Measurements from ENCODE around the gene ANKRD16.
"Not testable (repeated sequence)": the region's sequence is repeated elsewhere in the genome, so short reads cannot be mapped to it uniquely, and the experiment has no call there.

Gene ANKRD16

DNA sequence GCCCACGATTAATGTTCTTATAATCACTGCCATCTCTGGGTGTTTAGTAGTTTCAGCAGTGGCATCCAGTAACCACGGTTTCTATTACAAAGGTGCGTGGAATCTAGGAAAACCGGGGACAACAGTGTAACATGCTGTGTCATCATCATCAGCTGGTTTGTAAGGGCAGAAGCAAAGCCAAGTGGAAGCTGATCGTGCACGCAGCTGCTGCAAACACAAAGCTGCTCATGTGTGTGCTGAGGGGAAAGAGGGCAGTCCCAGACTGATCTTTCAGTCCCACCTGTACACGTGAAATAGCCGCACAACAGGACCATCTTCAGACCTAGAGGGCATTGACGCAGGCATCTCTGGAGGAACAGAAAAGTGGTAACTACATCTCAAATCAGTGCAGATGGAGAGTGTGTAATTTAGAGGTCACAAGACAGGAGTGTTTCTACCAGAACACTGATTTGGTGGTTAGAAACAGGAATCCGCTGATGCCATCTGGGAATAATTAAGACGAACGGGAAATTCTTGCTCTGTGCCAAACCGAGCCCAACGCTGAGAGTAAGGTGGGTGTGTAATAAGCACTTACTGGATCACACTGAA is 13.4 kb downstream of the ANKRD16 start:
- no peak for DNase-seq (ENCODE audit: low read depth, low spot score)

DNA sequence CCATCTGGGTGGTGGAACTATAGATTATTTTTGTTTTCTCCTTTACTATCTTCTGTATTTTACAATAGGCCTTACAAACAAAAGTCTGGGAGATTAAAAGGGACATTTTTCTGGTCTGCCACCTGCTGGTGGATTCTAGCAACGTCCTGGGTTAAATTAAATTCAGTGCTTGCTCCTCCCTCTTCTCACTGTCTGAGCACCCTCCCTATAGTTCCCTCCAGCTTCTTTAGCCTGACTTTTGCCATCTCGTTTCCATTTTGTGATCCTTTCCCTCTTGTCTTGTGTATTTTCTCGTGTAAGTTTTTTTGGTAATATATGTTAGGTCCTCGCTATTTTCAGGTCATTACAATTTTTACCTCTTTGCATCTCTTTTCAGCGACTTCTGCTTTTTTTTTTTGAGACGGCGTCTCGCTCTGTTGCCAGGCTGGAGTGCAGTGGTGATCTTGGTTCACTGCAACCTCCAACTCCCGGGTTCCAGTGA is 16.1 kb downstream of the ANKRD16 start:
- DNase-seq (ENCODE audit: low read depth, low spot score): peak; percentile 84

DNA sequence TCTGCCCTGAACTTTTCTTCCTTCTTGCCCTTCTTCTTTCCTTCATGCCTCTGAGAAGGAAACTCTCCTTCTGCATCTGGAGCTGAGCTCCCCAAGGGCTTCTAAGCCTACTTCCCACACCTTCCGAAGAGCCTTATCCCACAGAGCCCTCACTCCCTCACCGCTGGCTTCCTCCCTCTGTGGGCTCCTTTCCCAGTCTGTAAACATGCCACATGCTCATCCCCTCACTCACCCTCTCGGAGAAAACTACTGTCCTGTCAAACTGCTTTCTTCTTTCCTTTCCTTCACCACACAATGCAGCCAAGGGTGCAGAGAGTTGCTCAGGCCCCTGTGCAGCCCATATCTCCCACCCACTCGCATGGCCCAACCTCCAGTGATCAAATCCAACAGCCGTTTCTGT is 18.1 kb downstream of the ANKRD16 start:
- DNase-seq (ENCODE audit: low read depth, low spot score): no peak

DNA sequence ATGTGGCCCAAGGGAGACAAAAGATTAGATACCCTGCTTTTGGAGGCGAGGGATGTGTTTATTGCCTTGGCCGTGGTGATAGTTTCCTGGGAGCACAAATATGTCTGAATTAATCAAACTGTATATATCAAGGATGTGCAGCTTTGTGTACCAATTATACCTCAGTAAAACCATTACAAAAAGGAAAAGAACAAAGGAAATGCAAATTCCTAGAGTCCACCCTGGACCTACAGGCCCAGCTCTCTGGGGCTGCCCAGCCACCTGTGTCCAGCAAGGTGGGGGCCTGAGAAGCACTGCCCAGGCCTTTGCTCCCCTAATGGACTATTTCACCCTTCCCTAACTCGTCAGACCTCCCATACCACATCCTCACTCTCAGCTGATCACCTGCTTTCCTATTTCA is 20.5 kb downstream of the ANKRD16 start:
- no peak for DNase-seq (ENCODE audit: low read depth, low spot score)

DNA sequence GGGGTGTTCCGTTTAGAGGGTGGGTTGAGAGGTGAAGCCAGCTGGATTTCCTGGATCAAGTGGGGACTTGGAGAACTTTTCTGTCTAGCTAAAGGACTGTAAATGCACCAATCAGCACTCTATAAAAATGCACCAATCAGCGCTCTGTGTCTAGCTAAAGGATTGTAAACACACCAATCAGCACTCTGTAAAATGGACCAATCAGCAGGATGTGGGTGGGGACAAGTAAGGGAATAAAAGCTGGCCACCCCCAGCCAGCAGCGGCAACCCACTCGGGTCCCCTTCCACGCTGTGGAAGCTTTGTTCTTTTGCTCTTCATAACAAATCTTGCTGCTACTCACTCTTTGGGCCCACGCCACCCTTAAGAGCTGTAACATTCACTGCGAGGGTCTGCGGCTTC is 21.3 kb downstream of the ANKRD16 start:
- DNase-seq (ENCODE audit: low read depth, low spot score): not testable (repeated sequence)

DNA sequence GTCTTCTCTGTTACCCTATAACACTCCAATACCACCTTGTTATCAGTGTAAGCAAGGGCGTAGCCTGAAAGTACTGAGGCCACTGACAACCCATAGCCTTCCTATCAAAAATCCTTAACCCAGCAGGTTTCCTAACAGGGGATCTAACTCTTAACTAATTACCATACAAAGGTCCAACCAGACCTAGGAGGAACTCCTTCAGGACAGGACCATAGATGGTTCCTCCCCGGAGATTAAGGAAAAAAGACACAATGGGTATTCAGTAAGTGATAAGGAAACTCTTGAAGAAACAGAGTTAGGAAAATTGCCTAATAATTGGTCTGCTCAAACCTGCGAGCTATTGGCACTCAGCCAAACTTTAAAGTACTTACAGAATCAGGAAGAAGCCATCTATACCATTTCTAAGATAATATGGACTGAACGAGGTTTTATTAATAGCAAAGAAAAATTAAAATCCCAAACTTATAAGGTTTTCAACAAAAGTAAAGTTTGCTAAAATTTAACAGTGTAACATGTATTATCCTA is 22.5 kb downstream of the ANKRD16 start:
- DNase-seq (ENCODE audit: low read depth, low spot score): not testable (repeated sequence)

DNA sequence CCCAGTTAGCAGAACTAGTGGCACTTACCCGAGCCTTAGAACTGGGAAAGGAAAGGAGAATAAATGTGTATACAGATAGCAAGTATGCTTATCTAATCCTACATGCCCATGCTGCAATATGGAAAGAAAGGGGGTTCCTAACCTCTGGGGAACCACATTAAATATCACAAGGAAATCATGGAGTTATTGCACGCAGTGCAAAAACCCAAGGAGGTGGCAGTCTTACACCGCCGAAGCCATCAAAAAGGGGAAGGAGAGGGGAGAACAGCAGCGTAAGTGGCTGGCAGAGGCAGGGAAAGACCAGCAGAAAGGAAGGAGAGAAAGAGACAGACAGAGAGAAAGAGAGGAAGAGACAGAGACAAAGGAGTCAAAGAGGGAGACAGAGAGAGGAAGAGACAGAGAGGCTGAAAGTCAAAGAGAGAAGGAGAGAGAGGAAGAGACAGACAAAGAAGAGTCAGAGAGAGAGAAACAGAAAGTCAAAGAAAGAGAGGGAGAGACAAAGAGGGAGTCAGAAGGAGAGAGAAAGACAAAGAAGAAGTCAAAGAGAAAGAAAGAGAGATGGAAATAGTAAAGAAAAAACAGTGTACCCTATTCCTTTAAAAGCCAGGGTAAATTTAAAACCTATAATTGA is 23.1 kb downstream of the ANKRD16 start:
- not testable (repeated sequence) for DNase-seq (ENCODE audit: low read depth, low spot score)

DNA sequence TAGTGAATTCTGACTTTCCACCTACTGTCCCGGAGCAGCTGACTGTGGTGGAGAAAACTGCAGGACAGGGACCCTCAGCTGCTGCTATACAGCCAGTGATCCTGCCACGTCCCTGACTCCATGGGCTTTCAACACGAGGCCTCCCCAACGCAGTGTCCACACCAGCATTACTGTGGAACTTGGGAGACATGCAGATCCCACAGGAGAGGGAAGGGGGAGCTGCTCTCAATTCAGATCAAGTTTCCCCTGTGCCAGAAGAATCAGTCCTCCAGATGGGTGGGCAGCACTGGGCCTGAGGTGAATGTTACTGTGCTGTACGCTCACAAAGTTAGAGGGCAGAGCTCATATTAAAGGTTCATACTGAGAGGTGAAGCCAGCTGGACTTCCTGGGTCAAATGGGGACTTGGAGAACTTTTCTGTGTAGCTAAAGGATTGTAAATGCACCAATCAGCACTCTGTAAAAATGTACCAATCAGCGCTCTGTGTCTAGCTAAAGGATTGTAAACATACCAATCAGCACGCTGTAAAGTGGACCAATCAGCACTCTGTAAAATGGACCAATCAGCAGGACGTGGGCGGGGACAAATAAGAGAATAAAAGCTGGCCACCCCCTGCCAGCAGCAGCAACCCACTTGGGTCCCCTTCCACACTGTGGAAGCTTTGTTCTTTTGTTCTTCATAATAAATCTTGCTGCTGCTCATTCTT is 26.6 kb downstream of the ANKRD16 start:
- DNase-seq (ENCODE audit: low read depth, low spot score): not testable (repeated sequence)

DNA sequence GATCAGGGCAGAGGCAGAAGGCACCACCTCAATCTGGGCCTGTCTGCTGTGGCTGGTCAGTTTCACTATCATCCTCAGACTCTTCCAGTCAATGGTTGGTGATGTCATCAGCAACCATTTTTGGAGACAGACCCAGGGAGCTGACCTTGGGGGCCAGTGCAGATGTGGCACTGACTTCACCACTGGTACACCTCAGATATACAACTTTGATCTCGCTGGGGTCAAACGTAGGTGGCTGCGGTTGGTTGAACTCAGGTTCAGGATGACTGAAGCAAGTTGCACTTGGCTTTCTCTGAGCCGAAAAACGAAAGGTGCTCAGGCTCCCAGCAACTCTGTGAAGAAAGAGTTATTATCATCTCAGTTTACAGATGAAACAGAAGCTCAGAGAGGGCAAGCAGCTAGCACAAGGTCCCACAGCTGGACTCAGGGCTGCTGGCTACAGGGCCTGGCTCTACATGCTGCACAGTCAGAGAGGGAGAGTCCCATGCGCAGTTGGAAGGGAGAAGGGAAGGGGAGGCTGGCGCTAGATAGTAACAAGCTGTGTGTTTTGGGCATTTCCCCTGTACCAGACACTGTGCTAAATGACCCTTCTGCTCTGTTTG is 27.2 kb downstream of the ANKRD16 start:
- DNase-seq (ENCODE audit: low read depth, low spot score): no peak

DNA sequence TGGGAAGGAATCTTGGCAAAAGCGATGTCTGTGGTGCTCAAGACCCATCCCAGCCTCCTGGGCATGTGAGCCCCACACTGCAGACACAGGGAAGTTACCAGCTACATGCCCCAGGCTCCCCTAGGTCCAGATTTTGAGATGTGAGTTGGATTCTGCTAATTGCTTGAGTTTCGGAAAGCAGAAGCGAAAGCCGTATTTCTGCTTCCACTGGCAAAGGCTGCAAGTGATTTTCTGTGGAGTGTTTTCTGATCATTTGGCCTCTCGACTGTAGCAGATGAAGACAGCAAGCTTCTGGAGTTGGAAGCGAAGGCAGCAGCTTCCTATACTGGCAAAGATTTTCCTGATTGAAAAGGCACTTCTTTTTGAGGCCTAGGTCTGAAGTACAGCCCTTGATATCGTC is 29.6 kb downstream of the ANKRD16 start:
- DNase-seq (ENCODE audit: low read depth, low spot score): no peak

DNA sequence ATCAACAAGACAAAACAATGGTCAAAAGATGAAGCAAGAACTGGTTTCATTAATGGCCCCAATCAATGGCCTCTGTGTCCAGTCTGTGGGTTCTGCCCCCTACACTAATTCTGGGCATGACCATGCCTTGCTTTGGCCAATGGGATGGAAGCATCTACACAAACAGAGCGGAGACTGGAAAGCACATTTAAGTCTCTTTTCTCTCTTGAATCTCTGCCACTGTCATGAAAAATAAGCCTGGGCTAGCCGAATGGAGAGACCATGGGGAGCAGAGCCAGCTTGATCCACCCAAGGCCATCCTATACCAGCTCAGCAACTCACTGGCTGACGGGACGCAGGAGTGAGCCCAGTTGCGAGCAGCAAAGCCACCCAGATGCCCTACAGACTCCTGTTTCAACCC is 30.9 kb downstream of the ANKRD16 start:
- DNase-seq (ENCODE audit: low read depth, low spot score): no peak

DNA sequence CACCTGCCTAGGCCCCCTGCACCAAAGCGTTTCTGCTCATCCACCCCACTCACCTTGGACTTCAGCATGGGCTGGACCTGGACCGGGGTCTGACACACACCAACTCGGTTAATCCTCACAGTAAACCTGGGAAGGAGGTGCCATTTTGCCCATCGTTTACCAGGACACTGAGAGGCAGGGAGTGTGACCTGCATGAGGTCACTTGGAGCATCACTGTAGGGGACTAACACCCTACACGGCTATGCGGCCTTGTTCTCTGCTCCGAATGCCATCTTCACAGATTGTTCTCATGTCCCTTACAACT is 33.0 kb downstream of the ANKRD16 start:
- DNase-seq (ENCODE audit: low read depth, low spot score): no peak

DNA sequence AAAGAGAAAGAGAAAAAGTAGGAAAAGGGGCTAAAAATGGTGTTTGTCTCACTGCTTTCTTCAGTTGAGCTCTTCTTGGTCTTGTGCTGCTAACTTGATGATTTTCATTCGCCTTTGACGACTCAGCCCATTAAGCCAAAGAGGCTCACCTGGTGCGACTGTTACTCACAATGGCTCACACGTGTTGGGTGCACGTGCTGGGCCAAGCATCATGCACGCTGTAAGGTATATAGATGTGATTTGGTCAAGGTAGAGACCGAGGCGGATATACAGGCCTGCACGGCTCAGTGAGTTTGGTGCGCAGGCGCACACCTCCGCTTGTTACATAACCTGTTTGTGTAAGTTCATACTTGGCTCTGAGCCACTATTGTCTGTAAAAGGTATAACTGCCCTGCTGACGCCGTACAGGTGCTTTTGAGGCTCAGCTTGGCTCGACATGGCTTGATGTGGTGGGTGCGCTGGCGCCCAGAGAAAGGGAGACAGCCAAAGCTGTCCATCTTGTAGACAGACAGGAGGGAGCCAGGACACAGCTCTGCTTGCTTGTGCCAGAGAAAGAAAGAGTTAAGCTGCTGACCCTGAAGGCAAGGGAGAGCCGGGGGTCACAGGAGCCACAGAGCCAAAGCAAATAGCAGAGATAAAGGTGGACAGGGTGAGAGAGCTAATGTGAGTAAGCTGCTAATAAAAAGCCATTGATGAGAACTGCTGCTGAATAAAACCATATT is 33.6 kb downstream of the ANKRD16 start:
- DNase-seq (ENCODE audit: low read depth, low spot score): no peak

DNA sequence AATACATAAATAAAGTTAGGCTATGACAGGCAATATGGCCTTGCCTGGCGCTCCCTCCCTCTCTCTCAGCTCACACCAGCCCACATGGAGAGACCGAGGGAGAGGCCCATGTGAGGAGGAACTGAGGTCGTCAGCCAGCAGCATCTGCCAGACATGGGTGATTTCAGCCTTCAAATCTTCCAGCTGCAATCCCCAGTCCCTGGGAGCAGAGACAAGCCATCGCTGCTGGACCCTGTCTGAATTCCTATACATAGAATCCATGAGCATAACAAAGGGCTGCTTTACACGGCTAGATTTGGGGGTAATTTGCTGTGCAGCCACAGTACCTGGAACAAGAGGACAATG is 35.6 kb downstream of the ANKRD16 start:
- peak; percentile 27 for DNase-seq (ENCODE audit: low read depth, low spot score)

DNA sequence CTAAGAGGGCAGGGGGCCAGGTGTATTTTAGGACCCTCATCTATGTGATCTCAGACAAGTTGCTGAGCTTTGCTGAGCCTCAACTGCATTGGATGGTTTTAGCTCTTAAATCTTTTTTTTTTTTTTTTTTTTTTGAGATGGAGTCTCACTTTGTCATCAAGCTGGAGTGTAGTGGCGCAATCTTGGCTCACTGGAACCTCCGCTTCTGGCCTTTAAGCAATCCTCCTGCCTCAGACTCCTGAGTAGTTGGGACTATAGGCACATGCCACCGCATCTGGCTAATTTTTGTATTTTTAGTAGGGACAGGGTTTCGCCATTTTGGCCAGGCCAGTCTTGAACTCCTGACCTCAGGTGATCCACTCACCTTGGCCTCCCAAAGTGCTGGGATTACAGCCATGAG is 43.0 kb downstream of the ANKRD16 start:
- not testable (repeated sequence) for DNase-seq (ENCODE audit: low read depth, low spot score)

DNA sequence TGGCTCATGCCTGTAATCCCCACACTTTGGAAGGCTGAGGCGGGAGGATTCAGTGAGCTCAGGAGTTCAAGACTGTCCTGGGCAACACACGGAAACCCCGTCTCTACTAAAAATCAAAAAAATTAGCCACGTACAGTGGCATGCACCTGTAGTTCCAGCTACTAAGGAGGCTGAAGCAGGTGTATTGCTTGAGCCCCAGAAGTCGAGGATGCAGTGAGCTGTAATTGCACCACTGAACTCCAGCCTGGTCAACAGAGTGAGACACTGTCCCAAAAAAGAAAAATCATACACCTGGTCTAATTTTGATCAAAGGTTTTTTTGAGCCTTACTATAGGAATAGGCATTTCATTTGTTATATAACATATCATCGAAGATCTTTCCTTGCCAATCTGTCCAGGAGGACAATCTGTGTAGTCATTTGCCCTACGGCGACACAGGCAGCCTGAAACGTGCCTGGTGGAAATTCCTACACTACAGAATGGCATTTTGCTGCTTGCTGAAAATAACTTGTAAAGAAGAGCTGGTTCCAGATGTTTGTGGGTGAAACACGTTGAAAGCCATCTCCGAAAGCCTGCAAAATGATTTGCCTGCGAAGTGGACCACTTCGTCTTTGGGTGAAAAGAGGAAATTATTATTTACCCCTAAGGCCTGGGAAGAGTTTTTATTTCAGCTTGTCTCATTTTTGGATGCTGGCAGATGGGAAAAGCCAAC is 45.2 kb downstream of the ANKRD16 start:
- DNase-seq (ENCODE audit: low read depth, low spot score): no peak

DNA sequence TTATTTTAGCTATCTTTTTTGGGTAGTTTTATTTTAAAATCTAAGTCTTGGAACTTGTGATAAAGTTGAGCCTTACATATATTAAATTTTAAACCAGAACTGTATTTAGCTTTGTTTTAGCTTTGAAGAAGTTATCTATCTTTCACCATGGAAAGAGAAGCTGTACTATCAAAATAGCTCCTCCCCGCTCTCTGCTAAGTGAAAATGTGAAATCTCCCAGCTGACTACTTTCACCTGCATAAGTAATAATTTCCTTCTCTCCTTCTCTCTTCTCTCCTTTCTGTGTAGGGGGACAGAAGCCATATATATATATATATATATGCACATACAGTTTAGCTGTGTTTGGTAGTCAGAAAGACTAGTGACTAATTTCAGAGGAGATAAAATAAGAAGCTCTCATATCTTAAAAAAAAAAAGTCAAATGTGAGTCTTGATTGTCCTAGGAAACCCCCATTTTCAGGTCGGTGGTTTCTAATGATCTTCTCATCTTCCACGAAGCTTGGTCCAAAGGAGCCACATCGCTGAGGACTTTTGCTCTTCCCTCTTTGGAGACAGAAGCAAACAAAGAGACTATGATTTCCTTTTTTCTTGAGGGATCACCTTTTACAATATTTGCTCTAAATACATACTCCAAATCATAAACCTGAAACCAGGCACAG is 45.9 kb downstream of the ANKRD16 start:
- no peak for DNase-seq (ENCODE audit: low read depth, low spot score)

DNA sequence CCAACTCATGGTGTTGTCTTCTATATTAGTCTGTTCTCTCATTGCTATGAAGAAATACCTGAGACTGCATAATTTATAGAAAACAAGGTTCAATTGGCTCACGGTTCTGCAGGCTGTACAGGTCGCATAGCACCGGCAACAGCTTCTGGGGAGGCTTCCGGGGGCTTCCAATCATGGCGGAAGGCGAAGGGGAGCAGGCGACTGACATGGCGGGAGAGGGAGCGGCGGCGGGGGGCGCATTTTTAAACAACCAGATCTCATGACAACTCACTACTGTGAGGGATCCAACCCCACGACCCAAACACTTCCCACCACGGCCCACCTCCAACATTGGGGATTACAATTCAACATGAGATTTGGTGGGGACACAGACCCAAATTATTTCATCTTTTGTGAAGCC is 47.7 kb downstream of the ANKRD16 start:
- no peak for DNase-seq (ENCODE audit: low read depth, low spot score)

DNA sequence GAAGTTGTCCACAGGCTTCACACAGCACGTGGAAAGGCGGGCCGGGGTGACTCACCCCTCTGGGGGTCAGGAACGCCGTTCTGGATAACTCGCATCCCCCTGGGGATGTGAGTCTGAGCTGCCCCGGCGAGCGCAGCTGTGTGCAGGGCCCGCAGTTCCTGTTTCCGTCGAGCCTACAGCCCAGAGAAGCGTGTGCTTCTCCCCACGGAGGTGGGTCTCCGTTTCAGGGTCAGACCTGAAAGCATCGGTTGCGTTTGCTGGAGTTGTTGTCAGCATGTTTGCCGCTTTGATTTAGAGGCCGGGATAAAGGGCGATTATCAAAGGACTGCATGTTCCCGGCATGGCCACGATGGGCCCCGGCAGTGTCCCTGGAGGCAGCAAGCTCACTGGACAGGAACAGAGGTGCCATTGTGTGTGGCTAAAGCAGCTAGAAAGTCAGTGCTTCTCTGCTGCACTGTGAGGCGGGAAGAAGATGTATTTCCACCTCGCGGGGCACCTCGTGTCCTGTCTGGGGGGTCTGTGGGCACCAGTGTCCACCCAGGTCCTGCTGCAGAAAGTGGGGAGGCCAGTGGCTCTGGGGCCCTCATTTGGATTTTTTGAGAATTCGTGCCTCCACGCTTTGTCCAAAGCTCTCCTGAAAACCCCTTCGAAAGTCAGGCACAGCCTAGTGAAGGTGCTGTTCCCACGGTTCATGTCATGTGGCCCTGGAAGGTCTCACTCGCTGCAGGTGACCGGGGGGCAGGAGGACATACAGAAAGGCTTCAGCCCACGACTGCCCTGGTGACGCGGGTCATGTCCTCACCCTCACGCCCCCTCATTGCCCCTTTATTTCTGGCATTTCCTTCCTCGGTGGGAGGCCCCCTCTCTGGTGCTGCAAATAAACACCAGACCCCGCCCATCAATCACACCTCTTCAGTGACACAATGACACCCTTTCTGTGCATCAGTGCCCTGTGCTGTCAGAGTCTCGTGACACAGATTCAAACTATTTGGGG is 49.1 kb downstream of the ANKRD16 start:
- peak; percentile 62 for DNase-seq (ENCODE audit: low read depth, low spot score)

DNA sequence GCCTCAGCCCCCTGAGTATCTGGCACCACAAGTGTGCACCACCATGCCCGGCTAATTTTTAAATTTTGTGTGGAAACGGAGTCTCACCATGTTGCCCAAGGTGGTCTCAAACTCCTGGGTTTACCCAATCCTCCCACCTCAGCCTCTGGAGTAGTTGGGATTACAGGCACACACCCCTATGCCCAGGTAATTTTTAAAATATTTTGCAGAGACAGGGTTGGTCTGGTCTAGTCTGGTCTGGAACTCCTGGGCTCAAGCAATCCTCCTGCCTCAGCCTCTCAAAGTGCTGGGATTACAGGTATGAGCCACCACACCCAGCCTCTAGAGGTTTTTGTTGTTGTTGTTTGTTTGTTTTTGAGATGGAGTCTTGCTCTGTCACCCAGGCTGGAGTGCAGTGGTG is 53.5 kb downstream of the ANKRD16 start:
- not testable (repeated sequence) for DNase-seq (ENCODE audit: low read depth, low spot score)
